SU-DHL-6 (cell line): Measurements from ENCODE around the gene LOXL1.

Experiments
- H2AFZ ChIP-seq: fragments of 200-600 bp; sonication (generic); 2 replicates; pipeline ENCODE4 v1.6.1; 2014; ENCODE audit warnings: low read depth, mild to moderate bottlenecking, moderate library complexity, mixed read lengths, antibody characterized with exemption, low read length; ENCODE audit not compliant: severe bottlenecking
- H3F3A ChIP-seq: fragments of 200-600 bp; shearing (Covaris generic); 2 replicates; pipeline ENCODE4 v1.6.0; 2016; ENCODE audit warnings: antibody characterized with exemption, mild to moderate bottlenecking; ENCODE audit not compliant: insufficient read depth
- H3K27ac ChIP-seq: fragments of 200-600 bp; sonication (generic); 2 replicates; pipeline ENCODE4 v1.5.1; 2016; ENCODE audit warnings: low read depth, mild to moderate bottlenecking, low read length, moderate library complexity, mixed read lengths
- H3K27me3 ChIP-seq: fragments of 200-600 bp; sonication (generic), shearing (Covaris generic); 2 replicates; pipeline ENCODE4 v1.6.0; 2014; ENCODE audit warnings: mild to moderate bottlenecking, low read length
- H3K36me3 ChIP-seq: fragments of 200-600 bp; sonication (generic); 2 replicates; pipeline ENCODE4 v1.6.1; 2014; ENCODE audit warnings: mild to moderate bottlenecking, low read length, mixed read lengths
- H3K4me2 ChIP-seq: fragments of 300-600, 200-600 bp; shearing (Covaris generic), sonication (generic); 2 replicates; pipeline ENCODE4 v1.6.0; 2014; ENCODE audit warnings: low read length, low read depth, mild to moderate bottlenecking; ENCODE audit not compliant: poor library complexity, severe bottlenecking
- H3K4me3 ChIP-seq: fragments of 200-600 bp; sonication (generic); 2 replicates; pipeline ENCODE4 v1.5.1; 2014; ENCODE audit warnings: antibody characterized with exemption, low read length, mild to moderate bottlenecking, mixed read lengths; ENCODE audit not compliant: insufficient read depth, poor library complexity, severe bottlenecking
- H3K79me2 ChIP-seq: fragments of 200-600 bp; sonication (generic); 2 replicates; pipeline ENCODE4 v1.6.1; 2014; ENCODE audit warnings: mild to moderate bottlenecking, low read length, moderate library complexity; ENCODE audit not compliant: insufficient read depth
- H3K9ac ChIP-seq: fragments of 200-600 bp; sonication (generic); 2 replicates; pipeline ENCODE4 v1.7.0; 2014; ENCODE audit warnings: mild to moderate bottlenecking, low read length
- H3K9me2 ChIP-seq: fragments of 200-600 bp; sonication (generic); replicated peaks from 2 replicates; pipeline ENCODE4 v1.6.1; 2014; ENCODE audit warnings: low read length; ENCODE audit not compliant: insufficient read depth
- H3K9me3 ChIP-seq: fragments of 200-600 bp; sonication (generic); 2 replicates; pipeline ENCODE4 v1.6.1; 2014; ENCODE audit warnings: low read length, mixed read lengths; ENCODE audit not compliant: insufficient read depth
- H4K20me1 ChIP-seq: fragments of 200-600 bp; sonication (generic); 2 replicates; pipeline ENCODE4 v1.6.1; 2014; ENCODE audit warnings: low read depth, mild to moderate bottlenecking, antibody characterized with exemption, low read length, moderate library complexity, mixed read lengths
- CTCF ChIP-seq: fragments of 200-600 bp; sonication (generic); IDR thresholded peaks from one replicate; pipeline ENCODE4 v1.5.1; 2017; ENCODE audit warnings: antibody characterized with exemption, mild to moderate bottlenecking, low read length, moderate library complexity; ENCODE audit not compliant: insufficient read depth, poor library complexity, severe bottlenecking
- EZH2phosphoT487 ChIP-seq: fragments of 200-600 bp; sonication (generic), shearing (Covaris generic); conservative IDR thresholded peaks from 2 replicates; pipeline ENCODE4 v1.6.1; 2018; ENCODE audit warnings: mild to moderate bottlenecking, antibody characterized with exemption, low read length, moderate library complexity, mixed read lengths

LOXL1 gene

GRCh38 chr15:73948982-73949381 is 22.7 kb downstream of the LOXL1 start:
- Histone ChIP-seq H3K9me3 (no peaks in the 10 kb centered on the region), H4K20me1 (no peaks in the 10 kb centered on the region), H3K27me3 (no peaks in the 10 kb centered on the region), H3K9me2 (no peaks in the 10 kb centered on the region), H3K27ac (no peak overlapping the region), H3K9ac (no peak overlapping the region), H3K4me3 (no peak overlapping the region), H3K79me2 (no peaks in the 10 kb centered on the region), H3K36me3 (no peaks in the 10 kb centered on the region), H2AFZ (no peak overlapping the region), H3K4me2 (no peak overlapping the region), H3F3A (no peaks in the 10 kb centered on the region)
- no peak for TF ChIP-seq CTCF

GRCh38 chr15:73949496-73949895 is 23.2 kb downstream of the LOXL1 start:
- TF ChIP-seq EZH2phosphoT487 = no peak
- TF ChIP-seq CTCF = no peak
- no peaks in the 10 kb centered on the region for H4K20me1 ChIP-seq
- no peak overlapping the region for H3K27ac ChIP-seq
- no peak overlapping the region for H3K4me2 ChIP-seq
- H3F3A ChIP-seq = no peaks in the 10 kb centered on the region
- H3K4me3 ChIP-seq = no peak overlapping the region
- H3K79me2 ChIP-seq = no peaks in the 10 kb centered on the region
- H3K9me2 ChIP-seq = no peaks in the 10 kb centered on the region
- no peaks in the 10 kb centered on the region for H3K27me3 ChIP-seq
- H3K36me3 ChIP-seq = no peaks in the 10 kb centered on the region
- no peak overlapping the region for H3K9ac ChIP-seq
- no peaks in the 10 kb centered on the region for H3K9me3 ChIP-seq
- no peak overlapping the region for H2AFZ ChIP-seq

- no peaks in the 10 kb centered on the region for H3K79me2 ChIP-seq
- H3K9me2 ChIP-seq = no peaks in the 10 kb centered on the region
- no peak overlapping the region for H3K4me3 ChIP-seq
- H3K27me3 ChIP-seq = no peaks in the 10 kb centered on the region
- H3K27ac ChIP-seq = no peak overlapping the region
- H4K20me1 ChIP-seq = no peaks in the 10 kb centered on the region
- H2AFZ ChIP-seq = no peak overlapping the region
- no peaks in the 10 kb centered on the region for H3K36me3 ChIP-seq
- H3K4me2 ChIP-seq = no peak overlapping the region
- H3K9me3 ChIP-seq = no peaks in the 10 kb centered on the region
- no peak for TF ChIP-seq EZH2phosphoT487
- no peak for TF ChIP-seq CTCF
- H3K9ac ChIP-seq = no peak overlapping the region
- no peaks in the 10 kb centered on the region for H3F3A ChIP-seq
Observed at GRCh38 chr15:73950479-73950830, 24.2 kb downstream of the LOXL1 start.
